Neural progenitor cell (in vitro differentiated cells): Measurements from ENCODE around the gene C1QTNF1.

Source experiments
- CTCF ChIP-seq: fragments of 200-600 bp; sonication (generic); IDR thresholded peaks from 2 replicates; pipeline ENCODE4 v1.5.1; 2017; ENCODE audit warnings: antibody characterized with exemption, mild to moderate bottlenecking
- EZH2phosphoT487 ChIP-seq: fragments of 200-600 bp; sonication (generic); IDR thresholded peaks from 2 replicates; pipeline ENCODE4 v1.6.1; 2017; ENCODE audit warnings: antibody characterized with exemption

GRCh38 chr17:79095345-79096055 lies 71.5 kb downstream of the C1QTNF1 start:
- TF ChIP-seq CTCF: no peak
- TF ChIP-seq EZH2phosphoT487: no peak
